PC-3 (cell line): Measurements from ENCODE around the gene MMP12. TPM values are rescaled to one million over a fixed set of nuclear protein-coding genes. Genes with fewer than 3 reads are reported as not detected.

Experiments
- ATAC-seq: fragments of 200-7000 bp; cut with Tn5 transposase; 2 replicates; pipeline ENCODE4 v1.9.1; 2020; ENCODE audit warnings: mild to moderate bottlenecking, moderate library complexity
- BruUV-seq: library from RNA; stranded (reverse); fragments of 400-500 nt; replicated peaks from 2 replicates; lab custom pipeline; 2021; lab: Mats Ljungman, UMichigan
- CTCF ChIA-PET: fragments of 300-600 bp; sonication (Branson Sonifier 250); formaldehyde crosslinking; loops from one replicate; lab custom pipeline; 2022; ENCODE audit warnings: antibody characterized with exemption; lab: Charles Lee
- POLR2A ChIA-PET: fragments of 300-600 bp; sonication (Branson Sonifier 250); formaldehyde crosslinking; loops from one replicate; lab custom pipeline; 2022; ENCODE audit warnings: antibody characterized with exemption; ENCODE audit not compliant: unreplicated experiment; lab: Charles Lee
- DNase-seq: peaks from one replicate; pipeline ENCODE4 v3.0.0-alpha.2; 2015
- H2AFZ ChIP-seq: fragments of 300-600 bp; sonication (generic); 2 replicates; pipeline ENCODE4 v1.6.0; 2016; ENCODE audit warnings: antibody characterized with exemption, low read length
- H3F3A ChIP-seq: fragments of 300-600 bp; sonication (generic); one replicate; pipeline ENCODE4 v1.6.0; 2017; ENCODE audit warnings: antibody characterized with exemption, low read length, control low read depth, mild to moderate bottlenecking; ENCODE audit not compliant: unreplicated experiment
- H3K27ac ChIP-seq: fragments of 300-600 bp; sonication (generic); 2 replicates; pipeline ENCODE4 v1.5.1; 2016; ENCODE audit warnings: mild to moderate bottlenecking, low read length
- H3K27me3 ChIP-seq: fragments of 300-600 bp; sonication (generic); 2 replicates; pipeline ENCODE4 v1.6.1; 2016; ENCODE audit warnings: low read length, mixed read lengths
- H3K36me3 ChIP-seq: fragments of 300-600 bp; sonication (generic); 2 replicates; pipeline ENCODE4 v1.6.1; 2016; ENCODE audit warnings: low read depth, mixed run types, low read length, mixed read lengths
- H3K4me1 ChIP-seq: fragments of 300-600 bp; sonication (generic); 2 replicates; pipeline ENCODE4 v1.5.1; 2016; ENCODE audit warnings: low read length; ENCODE audit not compliant: insufficient read depth
- H3K4me2 ChIP-seq: fragments of 300-600 bp; sonication (generic); 2 replicates; pipeline ENCODE4 v1.6.0; 2016; ENCODE audit warnings: low read length
- H3K4me3 ChIP-seq: fragments of 300-600 bp; sonication (generic); 2 replicates; pipeline ENCODE4 v1.5.1; 2016; ENCODE audit warnings: mild to moderate bottlenecking, low read length, mixed read lengths
- H3K79me2 ChIP-seq: fragments of 300-600 bp; sonication (generic); 2 replicates; pipeline ENCODE4 v1.6.1; 2017; ENCODE audit warnings: low read length, mixed read lengths
- H3K9ac ChIP-seq: fragments of 300-600 bp; sonication (generic); 2 replicates; pipeline ENCODE4 v1.6.0; 2016; ENCODE audit warnings: mild to moderate bottlenecking, low read length
- H3K9me2 ChIP-seq: fragments of 300-600 bp; sonication (generic); replicated peaks from 2 replicates; pipeline ENCODE4 v1.6.1; 2016; ENCODE audit warnings: mixed run types, low read length, mixed read lengths
- H3K9me3 ChIP-seq: fragments of 300-600 bp; sonication (generic); 2 replicates; pipeline ENCODE4 v1.6.1; 2016; ENCODE audit warnings: low read length, mixed read lengths
- H4K20me1 ChIP-seq: fragments of 300-600 bp; sonication (generic); 2 replicates; pipeline ENCODE4 v1.6.1; 2016; ENCODE audit warnings: low read length, mixed read lengths
- CTCF ChIP-seq: fragments of 300-600 bp; sonication (generic); conservative IDR thresholded peaks from 2 replicates; pipeline ENCODE4 v1.5.1; 2017; ENCODE audit warnings: antibody characterized with exemption, low read depth, mild to moderate bottlenecking, low read length
- EZH2 ChIP-seq: fragments of 300-600 bp; sonication (generic); IDR thresholded peaks from one replicate; pipeline ENCODE4 v1.6.1; 2017; ENCODE audit warnings: antibody characterized with exemption, mild to moderate bottlenecking, low read length; ENCODE audit not compliant: unreplicated experiment
- EZH2phosphoT487 ChIP-seq: fragments of 300-600 bp; sonication (generic); IDR thresholded peaks from 2 replicates; pipeline ENCODE4 v1.6.1; 2018; ENCODE audit warnings: mild to moderate bottlenecking, antibody characterized with exemption, low read length, borderline replicate concordance
- intact Hi-C: fragments of 100-400 bp; cut with micrococcal nuclease; formaldehyde crosslinking; loops from 2 replicates; pipeline ENCODE4 v1.9.0; 2023
- total RNA-seq: library from RNA; depleted of rRNA; stranded (reverse); fragments of >200 nt; gene quantifications from 2 replicates; pipeline ENCODE4 v1.2.3, GENCODE V29; 2014

The MMP12 gene
- total RNA-seq, 1 experiment from 2014 or later: not detected

GRCh38 chr11:102824556-102824955, 50.2 kb downstream of the MMP12 start:
- Histone ChIP-seq H3K4me2 (no peak overlapping the region), H3K9ac (no peak overlapping the region), H3K36me3 (no peaks in the 10 kb centered on the region), H2AFZ (no peak overlapping the region), H3K4me3 (no peak overlapping the region), H3K9me3 (0 out of 2 replicates have a peak, but pooled peaks cover 6% of the 10 kb centered on the region), H3K9me2 (no peaks in the 10 kb centered on the region), H3K27me3 (no peaks in the 10 kb centered on the region), H3K4me1 (no peaks in the 10 kb centered on the region), H4K20me1 (no peaks in the 10 kb centered on the region), H3K79me2 (no peaks in the 10 kb centered on the region), H3F3A (no peaks in the 10 kb centered on the region), H3K27ac (no peak overlapping the region)
- TF ChIP-seq EZH2phosphoT487 (no peak), CTCF (no peak), EZH2 (no peak)
- no TSS peak for BruUV-seq
- ChIA-PET CTCF (no interaction called here), POLR2A (no interaction called here)
- intact Hi-C loops: no loop called here
- ATAC-seq: no peak
- no peak for DNase-seq

- H3K36me3 ChIP-seq: no peaks in the 10 kb centered on the region
- BruUV-seq: no TSS peak
- no peak overlapping the region for H3K4me2 ChIP-seq
- no peaks in the 10 kb centered on the region for H3K4me1 ChIP-seq
- H3K79me2 ChIP-seq: no peaks in the 10 kb centered on the region
- no peaks in the 10 kb centered on the region for H3K9me2 ChIP-seq
- H4K20me1 ChIP-seq: no peaks in the 10 kb centered on the region
- H2AFZ ChIP-seq: no peak overlapping the region
- 0 out of 2 replicates have a peak, but pooled peaks cover 6% of the 10 kb centered on the region for H3K9me3 ChIP-seq
- H3K4me3 ChIP-seq: no peak overlapping the region
- no peaks in the 10 kb centered on the region for H3F3A ChIP-seq
- ChIA-PET POLR2A (no interaction called here), CTCF (no interaction called here)
- H3K27me3 ChIP-seq: no peaks in the 10 kb centered on the region
- DNase-seq (no peak), ATAC-seq (no peak)
- TF ChIP-seq EZH2phosphoT487: no peak
- TF ChIP-seq CTCF: no peak
- TF ChIP-seq EZH2: no peak
- intact Hi-C loops: no loop called here
- H3K27ac ChIP-seq: no peak overlapping the region
- no peak overlapping the region for H3K9ac ChIP-seq
These were observed 55.3 kb downstream of the MMP12 start for GRCh38 chr11:102819491-102819890.

GRCh38 chr11:102813484-102813883, 61.3 kb downstream of the MMP12 start:
- H3K36me3 ChIP-seq: no peaks in the 10 kb centered on the region
- no peaks in the 10 kb centered on the region for H3F3A ChIP-seq
- no peak for TF ChIP-seq EZH2
- TF ChIP-seq EZH2phosphoT487: no peak
- no peak for TF ChIP-seq CTCF
- H3K4me3 ChIP-seq: no peak overlapping the region
- no peaks in the 10 kb centered on the region for H3K9me2 ChIP-seq
- H3K9ac ChIP-seq: no peak overlapping the region
- ChIA-PET CTCF (no interaction called here), POLR2A (no interaction called here)
- no peaks in the 10 kb centered on the region for H3K27me3 ChIP-seq
- no peak overlapping the region for H3K27ac ChIP-seq
- H3K9me3 ChIP-seq: no peaks in the 10 kb centered on the region
- DNase-seq (no peak), ATAC-seq (no peak)
- H3K79me2 ChIP-seq: no peaks in the 10 kb centered on the region
- 0 out of 2 replicates have a peak, but pooled peaks cover 5% of the 10 kb centered on the region for H3K4me1 ChIP-seq
- BruUV-seq: no TSS peak
- intact Hi-C loops: no loop called here
- H3K4me2 ChIP-seq: no peak overlapping the region
- H2AFZ ChIP-seq: no peak overlapping the region
- H4K20me1 ChIP-seq: no peaks in the 10 kb centered on the region
